Measurements from ENCODE around the gene ZNF746. TPM values are rescaled to one million over a fixed set of nuclear protein-coding genes. Genes with fewer than 3 reads are reported as not detected.
"Not testable (repeated sequence)": the region's sequence is repeated elsewhere in the genome, so short reads cannot be mapped to it uniquely, and the experiment has no call there.

ZNF746 gene
- total RNA-seq, 1 experiment from 2014 or later = 22.7 TPM

- DNase-seq (ENCODE audit: extremely low read depth, low read depth) = peak; percentile 78
Measured at GRCh38 chr7:149460493-149461277, 36.9 kb downstream of the ZNF746 start, which contains the start of gene ZNF777. TSS of gene ZNF777 (minus strand) at chr7:149461062. CDS start at chr7:149456022, 5,040 bp downstream.

GRCh38 chr7:149459540-149460452, 37.8 kb downstream of the ZNF746 start:
- no peak for DNase-seq (ENCODE audit: extremely low read depth, low read depth)

- no peak for DNase-seq (ENCODE audit: extremely low read depth, low read depth)
Measured at GRCh38 chr7:149459201-149459539, 38.4 kb downstream of the ZNF746 start.

GRCh38 chr7:149458235-149458634, 39.4 kb downstream of the ZNF746 start:
- DNase-seq (ENCODE audit: extremely low read depth, low read depth) = no peak

- DNase-seq (ENCODE audit: extremely low read depth, low read depth) = no peak
Measured at GRCh38 chr7:149457766-149458165, 39.8 kb downstream of the ZNF746 start.

- DNase-seq (ENCODE audit: extremely low read depth, low read depth) = no peak
Measured at GRCh38 chr7:149456506-149457421, 40.8 kb downstream of the ZNF746 start.

GRCh38 chr7:149455175-149455950, 42.2 kb downstream of the ZNF746 start:
- DNase-seq (ENCODE audit: extremely low read depth, low read depth) = no peak

GRCh38 chr7:149454750-149455149, 42.9 kb downstream of the ZNF746 start:
- DNase-seq (ENCODE audit: extremely low read depth, low read depth) = no peak

GRCh38 chr7:149454006-149454405, 43.6 kb downstream of the ZNF746 start:
- no peak for DNase-seq (ENCODE audit: extremely low read depth, low read depth)

- no peak for DNase-seq (ENCODE audit: extremely low read depth, low read depth)
Measured at GRCh38 chr7:149450821-149451220, 46.8 kb downstream of the ZNF746 start.

- DNase-seq (ENCODE audit: extremely low read depth, low read depth) = no peak
Measured at GRCh38 chr7:149449897-149450296, 47.7 kb downstream of the ZNF746 start.

- DNase-seq (ENCODE audit: extremely low read depth, low read depth) = no peak
Measured at GRCh38 chr7:149448961-149449360, 48.6 kb downstream of the ZNF746 start.

- not testable (repeated sequence) for DNase-seq (ENCODE audit: extremely low read depth, low read depth)
Measured at GRCh38 chr7:149446026-149446425, 51.6 kb downstream of the ZNF746 start.

GRCh38 chr7:149444287-149444686, 53.3 kb downstream of the ZNF746 start:
- DNase-seq (ENCODE audit: extremely low read depth, low read depth) = no peak

GRCh38 chr7:149443523-149443922, 54.1 kb downstream of the ZNF746 start:
- no peak for DNase-seq (ENCODE audit: extremely low read depth, low read depth)

- DNase-seq (ENCODE audit: extremely low read depth, low read depth) = no peak
Measured at GRCh38 chr7:149442924-149443323, 54.7 kb downstream of the ZNF746 start.

GRCh38 chr7:149440222-149440621, 57.4 kb downstream of the ZNF746 start:
- no peak for DNase-seq (ENCODE audit: extremely low read depth, low read depth)

- no peak for DNase-seq (ENCODE audit: extremely low read depth, low read depth)
Measured at GRCh38 chr7:149436358-149436757, 61.3 kb downstream of the ZNF746 start.

GRCh38 chr7:149433124-149433523, 64.5 kb downstream of the ZNF746 start:
- no peak for DNase-seq (ENCODE audit: extremely low read depth, low read depth)
